Activated CD4-positive, CD25-positive, alpha-beta regulatory T cell treated with anti-CD3 and anti-CD28 coated beads, Interleukin-2, amount 50 U/mL, for 24 hours (primary cell): ENCODE results near the gene EPB41L4A.

Source experiments
- ATAC-seq, 2 donors: fragments of 150-1000 bp; cut with Tn5 transposase; one replicate each; pipeline ENCODE4 v1.10.0; 2021; ENCODE audit warnings: mild to moderate bottlenecking in 1 of 2, moderate library complexity in 1 of 2

The EPB41L4A gene

DNA sequence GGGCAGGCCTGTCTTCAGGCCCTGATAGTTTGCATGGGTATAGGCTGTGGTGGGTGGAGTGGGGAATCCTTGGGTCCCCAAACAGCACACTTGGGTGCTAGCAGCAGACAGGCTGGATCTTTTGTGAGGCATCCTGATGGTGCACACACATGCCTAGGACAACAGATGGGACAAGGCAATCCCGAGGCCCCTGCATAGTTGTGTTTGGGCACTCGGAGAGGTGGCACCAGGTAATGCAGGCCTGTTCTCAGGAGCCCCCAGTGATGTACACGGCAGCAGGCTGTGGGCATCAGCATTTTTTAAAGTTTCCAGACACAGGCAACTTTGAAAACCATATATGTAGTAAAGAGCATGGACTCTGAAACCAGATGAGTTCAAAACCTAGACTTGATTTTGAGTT is 65.4 kb downstream of the EPB41L4A start:
- no peak for ATAC-seq

DNA sequence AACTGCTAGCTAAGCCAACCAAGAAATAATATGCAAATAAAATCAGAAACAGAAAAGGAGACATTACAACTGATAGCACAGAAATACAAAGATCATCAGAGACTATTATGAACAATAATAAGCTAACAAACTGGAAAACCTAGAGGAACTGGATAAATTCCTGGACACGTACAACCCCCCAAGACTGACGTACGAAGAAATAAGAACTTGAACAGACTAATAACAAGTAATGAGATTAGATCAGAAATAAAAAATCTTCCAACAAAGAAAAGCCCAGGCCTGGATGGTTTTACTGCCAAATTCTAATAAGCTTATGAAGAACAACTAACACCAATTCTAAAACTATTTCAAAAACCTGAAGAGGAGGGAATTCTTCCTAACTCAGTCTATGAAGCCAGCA is 67.9 kb downstream of the EPB41L4A start:
- no peak for ATAC-seq

DNA sequence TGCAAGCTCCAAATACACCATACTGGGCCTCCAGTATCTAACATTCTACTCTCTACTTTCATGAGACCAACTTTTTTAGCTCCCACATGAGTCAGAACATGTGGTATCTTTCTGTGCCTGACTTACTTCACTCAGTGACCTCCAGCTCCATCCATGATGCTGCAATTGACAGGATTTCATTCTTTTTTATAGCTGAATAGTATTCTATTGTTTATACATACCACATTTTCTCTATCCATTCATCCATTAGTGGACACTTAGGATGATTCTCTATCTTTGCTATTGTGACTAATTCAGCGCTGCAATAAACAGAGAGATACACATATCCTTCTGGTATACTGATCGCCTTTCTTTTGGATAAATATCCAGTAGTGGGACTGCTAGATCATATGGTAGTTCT is 68.5 kb downstream of the EPB41L4A start:
- ATAC-seq, result no peak

DNA sequence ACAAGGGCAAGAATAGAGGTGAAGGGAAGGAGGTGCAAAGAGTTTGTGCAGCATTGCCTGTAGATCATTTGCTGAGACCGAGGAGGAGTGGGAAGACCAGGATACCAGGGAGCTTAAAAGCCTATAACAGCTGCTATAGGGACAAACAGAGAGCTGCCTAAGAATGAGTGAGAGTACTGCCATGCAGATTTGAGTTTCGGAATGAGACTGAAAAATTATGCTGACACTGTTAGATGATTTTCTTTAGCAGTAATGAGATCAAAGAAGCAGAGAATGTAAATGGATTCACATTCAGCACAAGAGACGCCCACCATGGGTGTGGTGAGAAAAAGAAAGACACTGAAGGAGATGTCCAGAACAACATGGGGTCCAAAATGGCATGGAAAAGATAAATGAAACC is 69.7 kb downstream of the EPB41L4A start:
- ATAC-seq, result no peak

DNA sequence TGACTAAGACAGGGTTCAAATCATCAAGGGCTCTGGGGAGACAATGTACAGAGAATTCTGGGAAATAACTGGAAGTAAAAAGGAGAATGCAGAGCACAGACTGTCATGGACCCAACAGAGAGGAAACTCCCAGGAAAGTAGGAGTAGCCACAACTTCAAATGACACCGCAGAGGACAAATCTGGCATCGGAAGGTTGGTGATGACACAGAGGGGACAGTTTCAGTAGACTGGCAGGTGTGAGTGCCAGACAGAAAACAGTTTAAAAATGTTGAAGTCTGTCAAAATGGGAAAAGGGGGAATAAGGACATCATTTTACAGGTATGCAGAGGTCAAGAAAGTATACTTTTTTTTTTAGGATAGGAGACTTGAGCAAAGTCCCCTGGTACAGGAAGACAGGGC is 70.2 kb downstream of the EPB41L4A start:
- no peak for ATAC-seq

DNA sequence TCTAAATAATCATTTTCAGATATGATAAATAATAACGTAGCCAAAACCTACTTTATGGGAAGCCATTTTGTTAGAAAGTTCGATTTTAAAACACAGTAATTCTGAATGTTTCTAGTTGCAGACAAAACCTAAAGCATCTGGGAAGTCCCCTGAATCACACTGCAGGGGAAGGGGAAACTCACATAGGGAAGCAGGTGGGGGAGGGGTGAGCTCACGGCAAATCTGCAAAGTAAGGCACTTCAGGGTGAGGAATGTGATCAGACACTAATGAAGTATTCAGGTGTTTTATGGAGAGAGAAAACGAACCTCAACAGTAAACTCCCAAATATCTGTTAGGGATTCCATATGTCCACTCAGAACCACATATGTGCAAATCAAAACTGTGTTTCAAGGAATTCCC is 70.7 kb downstream of the EPB41L4A start:
- no peak for ATAC-seq

DNA sequence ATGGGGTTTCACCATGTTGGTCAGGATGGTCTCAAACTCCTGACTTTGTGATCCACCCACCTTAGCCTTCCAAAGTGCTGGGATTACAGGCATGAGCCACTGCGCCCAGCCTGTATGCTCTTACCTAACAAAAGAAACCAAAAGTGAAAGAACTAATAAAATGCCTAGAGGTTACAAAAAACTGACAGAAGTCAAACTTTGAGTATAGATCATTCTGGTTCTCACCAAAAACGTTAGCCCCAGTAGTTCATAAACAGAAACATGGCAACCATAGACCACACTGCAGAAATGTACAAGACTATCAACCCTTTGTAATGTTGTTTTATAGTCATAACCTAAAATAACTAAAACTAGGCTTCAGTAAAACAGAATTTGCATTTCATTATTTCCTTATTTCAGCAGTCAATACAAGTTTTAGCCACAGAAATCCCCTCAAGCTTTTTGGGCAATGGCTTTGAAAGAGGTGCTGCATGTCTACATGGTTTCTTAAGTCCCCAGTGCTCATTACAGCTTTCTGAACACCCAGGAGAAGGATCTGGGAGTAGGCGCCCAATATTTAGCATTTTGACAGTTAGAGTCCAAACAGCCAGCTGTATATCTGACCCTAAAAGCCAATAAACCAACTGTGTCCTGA is 72.5 kb downstream of the EPB41L4A start:
- ATAC-seq, result no peak

DNA sequence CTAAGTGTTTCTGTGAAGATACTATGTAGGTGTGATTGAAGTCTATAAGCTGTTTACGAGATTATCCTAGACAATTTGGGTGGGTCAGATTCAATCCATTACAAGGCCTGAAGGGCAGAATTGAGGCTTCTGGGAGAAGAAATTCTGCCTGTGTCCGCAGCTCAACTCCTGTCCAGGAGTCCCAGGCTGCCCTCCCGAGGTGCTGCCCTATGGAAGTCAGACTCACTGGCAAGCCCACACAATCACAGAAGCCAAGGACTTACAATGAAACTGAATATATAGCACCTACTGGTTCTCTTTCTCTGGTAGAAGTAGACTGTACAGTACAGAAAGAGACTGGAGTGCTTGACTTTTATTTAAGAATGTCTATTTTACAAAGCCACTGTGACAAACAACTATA is 74.5 kb downstream of the EPB41L4A start:
- ATAC-seq, result no peak

DNA sequence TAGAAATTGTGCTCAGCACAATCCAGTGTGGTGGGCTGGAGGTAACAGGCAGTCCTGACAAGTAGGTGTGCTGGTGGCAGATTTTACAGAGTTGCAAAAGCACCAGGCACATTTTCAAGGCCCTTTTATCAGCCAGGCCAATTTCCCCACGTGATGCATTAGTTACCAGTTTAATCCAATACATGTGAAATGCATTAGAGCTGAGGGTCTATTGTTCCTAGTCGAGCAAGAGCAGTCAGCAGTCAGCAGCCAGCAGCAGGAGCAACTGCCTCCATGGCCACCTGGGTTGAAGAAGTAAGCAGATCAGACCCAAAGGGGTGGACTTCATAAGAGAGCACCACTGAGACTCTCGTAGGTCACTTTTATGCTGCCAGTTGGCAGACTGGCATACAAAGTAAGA is 76.7 kb downstream of the EPB41L4A start:
- ATAC-seq, result no peak

DNA sequence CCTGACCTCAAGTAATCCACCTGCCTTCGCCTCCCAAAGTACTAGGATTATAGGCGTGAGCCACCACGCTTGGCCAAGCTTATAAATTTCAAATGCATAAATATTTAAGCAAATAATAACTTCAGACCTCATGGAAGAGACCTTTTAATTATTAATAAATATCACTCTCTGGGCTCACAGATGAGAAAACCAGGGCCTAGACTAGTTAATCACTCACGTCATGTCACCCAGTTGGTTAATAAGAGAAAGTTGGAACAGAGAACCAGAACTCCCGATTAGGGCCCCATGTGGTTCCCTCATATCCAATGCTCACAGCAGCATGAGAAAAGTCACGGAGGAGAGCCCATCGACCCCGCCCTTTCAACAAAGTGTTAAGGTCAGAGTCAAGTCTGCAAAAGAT is 79.3 kb downstream of the EPB41L4A start:
- ATAC-seq, result no peak

DNA sequence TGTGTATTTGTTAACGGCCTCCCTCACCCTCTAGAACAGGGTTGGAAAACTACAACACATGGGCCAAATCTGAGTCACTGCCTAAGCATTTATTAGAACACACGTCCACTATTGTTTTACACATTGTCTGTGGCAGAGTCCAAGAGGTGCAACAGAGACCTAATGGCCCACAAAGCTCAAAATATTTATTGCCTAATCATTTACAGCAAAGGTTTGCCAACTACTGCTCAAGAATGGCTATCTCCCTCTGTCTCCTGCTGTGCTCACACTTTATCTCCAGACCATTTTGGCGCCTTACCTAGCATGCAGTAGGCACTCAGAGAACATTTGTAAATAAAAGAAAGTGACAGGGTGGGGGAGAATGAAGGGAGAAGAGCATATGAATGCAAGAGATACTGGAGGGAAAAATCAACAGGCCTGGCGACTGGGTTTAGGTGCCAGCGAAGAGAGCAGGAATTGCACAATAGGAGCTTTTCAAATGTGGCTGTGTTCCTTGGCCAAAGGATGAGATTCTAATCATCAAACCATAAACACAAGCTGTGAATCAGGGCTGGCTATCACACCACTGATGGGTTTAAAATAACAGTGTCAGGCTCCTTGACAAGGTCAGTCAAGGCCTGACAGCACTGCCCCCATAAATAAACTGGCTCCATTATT is 80.3 kb downstream of the EPB41L4A start:
- no peak for ATAC-seq

DNA sequence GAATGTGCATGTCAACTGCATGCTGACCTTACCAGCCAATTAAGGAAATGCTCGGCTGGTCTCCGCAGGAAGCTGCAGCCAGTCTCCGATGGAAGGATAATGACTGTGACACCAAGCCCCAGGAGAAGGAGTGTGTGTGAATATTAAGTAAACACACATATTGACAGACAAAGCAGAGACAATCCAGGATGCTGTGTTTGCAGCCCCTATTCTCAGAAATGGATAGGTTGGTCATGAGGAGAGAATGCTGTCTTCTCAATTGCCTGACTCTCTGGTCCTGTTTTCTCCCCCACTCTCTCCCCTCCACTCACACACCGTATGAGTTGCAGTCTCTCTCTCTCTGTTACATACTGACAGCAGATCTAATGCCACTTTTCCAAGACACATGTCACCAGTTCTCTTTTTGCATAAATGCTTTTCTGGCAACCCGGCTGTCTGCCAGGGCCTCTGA is 85.7 kb downstream of the EPB41L4A start:
- ATAC-seq, result no peak

DNA sequence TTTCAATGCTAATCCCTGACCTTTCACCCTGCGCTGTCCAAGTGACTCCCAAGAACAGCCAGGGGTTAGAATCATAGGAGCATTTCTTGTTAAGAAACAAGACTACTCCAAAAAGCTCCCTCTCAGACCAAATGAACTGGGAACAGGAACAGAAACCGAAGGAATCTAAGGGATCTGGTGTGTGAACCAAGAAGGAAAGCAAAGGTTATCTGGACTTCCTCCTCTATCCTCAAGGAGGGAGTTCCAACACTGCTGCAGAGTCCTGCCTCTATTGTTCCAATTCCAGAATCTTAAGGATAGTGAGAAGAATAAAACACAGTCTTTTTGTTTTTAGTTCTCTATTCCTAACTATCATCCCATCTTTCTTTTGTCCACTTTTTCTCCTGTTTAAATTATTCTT is 87.2 kb downstream of the EPB41L4A start:
- ATAC-seq, result no peak

DNA sequence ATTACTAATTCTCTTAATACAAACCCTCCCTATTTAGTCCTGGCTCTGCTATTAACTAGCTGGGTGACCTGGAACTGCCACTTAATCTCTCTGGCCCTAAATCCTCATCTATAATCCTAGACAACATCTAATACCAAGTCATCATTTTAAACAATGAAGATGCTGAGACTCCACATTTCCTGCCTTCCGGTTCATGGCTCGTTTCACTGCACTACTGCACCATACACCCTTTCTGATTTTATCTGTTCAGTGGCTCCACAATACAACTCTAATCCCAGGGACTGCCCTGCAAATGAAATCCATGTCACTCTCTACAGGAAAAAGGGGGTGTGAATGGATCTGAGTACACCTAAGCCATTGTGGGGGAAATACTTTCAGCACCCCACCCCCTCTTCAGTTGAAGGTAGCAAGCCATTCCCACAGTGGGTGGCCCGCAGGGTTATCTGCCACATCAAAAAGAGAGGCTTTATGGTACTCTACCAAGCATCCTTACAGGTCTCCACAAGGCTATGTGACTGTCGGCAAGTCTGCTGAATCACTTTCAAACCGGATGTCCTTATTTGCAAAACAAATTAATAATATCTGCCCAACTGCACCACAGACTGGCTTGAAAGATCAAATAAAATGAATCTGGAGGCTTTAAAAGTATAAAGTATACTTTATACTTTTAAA is 89.5 kb downstream of the EPB41L4A start:
- ATAC-seq, result no peak

DNA sequence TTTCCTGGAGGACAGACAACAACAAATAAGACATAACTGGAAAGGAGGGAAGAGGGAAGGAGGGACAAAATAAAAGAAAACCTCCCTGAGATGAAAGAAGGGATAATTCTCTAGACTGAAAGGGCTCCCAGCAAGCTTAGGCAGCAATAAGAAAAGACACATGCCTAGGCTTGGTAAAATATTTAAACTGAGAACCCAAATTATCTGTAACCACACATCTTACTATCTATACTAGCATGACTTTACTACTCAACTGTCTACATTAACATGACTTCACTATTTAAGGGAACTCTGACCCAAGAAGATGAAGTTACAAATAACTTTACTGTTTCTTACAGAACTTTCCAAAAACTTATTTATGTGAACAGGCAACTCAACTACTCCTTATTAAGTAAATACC is 95.9 kb downstream of the EPB41L4A start:
- ATAC-seq, result no peak

DNA sequence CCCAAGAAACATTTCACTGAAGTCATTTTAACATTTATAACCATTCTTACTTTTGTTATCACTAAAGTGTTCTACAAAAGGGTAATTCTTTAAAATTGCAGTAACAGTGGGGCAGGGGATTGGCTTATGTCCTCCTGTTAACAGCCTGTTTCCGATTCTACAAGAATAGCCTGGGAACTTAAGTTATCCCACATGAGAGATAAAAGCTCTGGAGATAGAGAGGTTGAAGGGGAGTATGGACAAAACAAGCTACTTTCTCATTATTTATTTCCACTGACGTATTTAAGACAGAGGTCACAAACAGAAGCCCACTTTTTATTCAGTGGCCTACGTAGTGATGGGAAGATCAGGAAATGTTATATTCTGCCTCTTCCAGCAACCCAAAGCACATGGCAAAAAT is 98.7 kb downstream of the EPB41L4A start:
- ATAC-seq, result no peak

DNA sequence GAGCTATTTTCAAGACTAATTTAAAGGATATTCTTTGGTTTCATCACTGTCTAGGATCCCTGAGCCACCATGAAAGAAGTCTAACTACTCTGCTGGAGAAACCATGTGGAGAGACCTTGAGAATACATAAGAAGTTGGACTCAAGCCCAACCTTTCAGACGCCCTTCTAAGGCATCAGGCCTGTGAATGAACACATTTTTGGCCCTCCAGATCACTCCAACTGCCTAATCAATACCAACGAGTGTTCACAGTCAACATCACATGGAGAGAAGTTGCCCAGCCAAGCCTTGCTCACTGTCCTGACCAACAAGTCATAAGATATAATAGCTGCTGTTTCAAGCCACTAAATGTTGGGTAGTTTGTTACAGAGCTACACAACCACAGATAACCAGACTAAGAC is 100.7 kb downstream of the EPB41L4A start:
- ATAC-seq, result no peak

DNA sequence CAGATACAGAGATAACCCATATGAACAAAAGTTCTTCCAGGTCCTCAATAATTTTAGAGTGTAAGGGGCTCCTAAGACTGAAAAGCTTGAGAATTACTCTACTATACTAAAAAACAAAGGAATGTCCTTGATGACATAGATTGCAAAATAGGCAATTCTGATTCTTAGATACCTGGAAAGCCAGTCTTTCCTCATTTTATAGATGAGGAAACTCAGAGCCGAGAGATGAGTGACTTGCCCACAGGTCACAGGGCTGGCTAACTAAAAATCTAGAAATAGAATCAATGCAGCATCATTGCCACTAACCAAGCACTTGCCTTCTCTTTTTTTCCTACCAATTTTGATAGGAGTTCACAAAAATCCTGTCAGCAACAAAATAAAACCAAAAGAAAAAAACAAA is 101.2 kb downstream of the EPB41L4A start:
- no peak for ATAC-seq

DNA sequence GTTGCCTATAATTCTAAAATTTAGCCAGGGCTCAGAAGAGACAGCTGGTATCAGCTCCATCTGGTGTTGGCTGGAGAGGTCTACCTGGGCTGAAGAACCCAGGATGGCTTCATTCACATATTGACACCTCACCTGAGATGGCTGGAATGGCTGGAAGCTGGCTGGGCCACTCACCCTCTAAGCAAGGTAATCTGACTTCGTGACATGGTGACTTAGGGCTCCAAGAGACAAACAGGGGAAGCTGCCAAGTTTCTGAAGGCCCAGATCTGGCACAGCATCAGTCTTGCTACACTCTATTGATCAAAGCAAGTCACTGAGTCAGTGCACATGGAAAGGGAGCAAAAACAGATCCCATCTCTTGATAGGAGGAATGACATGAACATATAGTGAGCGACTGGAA is 102.3 kb downstream of the EPB41L4A start:
- ATAC-seq, result no peak

DNA sequence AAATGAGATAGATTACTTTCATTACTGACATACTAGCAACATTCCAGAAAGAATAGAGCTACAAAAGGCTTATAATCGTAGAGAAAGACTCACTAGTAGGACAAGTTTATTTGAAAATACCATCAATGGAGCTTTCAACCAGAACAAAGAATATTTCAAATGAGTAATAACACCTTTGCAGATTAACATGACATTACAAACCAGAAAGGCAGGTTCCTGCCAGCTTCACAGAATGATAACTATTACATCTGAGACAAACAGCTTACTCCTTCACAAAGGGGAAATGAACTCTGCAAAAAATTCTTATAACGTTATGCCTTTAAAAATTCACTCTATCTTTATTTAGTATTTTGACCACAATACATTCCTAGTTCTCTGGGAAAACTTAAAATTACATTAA is 103.1 kb downstream of the EPB41L4A start:
- no peak for ATAC-seq

DNA sequence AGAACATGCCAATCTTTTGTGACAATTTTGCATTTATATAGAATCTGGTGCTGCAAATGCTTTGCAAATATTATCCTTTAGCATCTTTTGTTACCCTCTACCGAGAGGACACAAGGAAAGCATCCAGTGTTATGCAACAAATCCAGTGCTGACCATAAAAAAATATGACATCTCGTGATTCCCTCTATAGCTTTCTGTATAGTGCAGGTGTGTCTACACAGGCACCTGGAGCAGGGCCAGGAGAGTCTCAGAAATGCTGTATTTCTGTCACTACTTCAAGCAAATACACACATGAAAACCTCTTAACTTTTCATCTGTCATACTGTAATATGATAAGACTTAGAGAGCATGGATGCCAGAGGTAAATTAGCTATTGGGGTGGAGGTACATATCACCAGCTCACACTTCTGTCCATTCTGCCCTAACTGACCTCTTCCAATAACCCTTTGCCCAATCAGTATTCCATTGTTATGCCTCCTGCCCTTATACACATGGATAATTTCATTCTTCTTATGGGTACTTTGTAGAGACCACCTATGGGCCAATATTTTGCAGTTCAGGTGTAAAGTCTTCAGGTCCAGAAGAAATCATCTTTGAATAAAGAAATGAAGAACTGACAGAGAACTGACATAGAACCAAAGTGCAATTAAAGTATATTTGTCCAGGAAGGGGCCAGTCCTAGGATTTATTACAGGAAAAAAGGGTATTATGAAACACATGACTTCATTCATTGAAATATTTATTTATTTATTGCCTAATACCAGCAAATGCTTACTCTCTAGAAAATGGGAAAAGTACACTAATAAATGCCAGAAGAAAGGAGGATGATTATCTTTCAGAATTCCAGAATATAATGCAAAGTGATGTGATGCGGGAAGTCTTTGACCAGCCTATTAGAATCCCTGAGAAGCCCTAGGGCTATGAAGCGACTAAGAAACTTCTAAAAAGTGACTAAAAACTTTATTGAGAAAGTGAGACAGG is 106.5 kb downstream of the EPB41L4A start:
- ATAC-seq, result no peak

DNA sequence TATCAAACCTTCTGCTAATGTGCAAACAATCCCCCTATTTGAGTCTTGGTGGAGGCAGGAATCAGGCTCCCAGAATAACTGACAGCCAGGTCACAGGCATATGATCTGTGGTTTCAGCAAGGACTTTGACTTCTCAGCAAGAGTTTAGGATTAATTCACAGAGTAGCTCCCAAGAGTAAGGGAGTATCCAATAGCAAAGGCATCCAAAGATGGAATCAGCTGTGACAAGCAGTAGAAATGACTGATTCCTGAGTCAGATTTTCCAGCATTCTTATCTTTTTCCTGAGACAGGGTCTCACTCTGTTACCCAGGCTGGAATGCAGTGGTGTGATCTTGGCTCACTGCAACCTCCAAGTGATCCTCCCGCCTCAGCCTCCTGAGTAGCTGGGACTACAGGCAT is 108.3 kb downstream of the EPB41L4A start:
- ATAC-seq, result no peak

DNA sequence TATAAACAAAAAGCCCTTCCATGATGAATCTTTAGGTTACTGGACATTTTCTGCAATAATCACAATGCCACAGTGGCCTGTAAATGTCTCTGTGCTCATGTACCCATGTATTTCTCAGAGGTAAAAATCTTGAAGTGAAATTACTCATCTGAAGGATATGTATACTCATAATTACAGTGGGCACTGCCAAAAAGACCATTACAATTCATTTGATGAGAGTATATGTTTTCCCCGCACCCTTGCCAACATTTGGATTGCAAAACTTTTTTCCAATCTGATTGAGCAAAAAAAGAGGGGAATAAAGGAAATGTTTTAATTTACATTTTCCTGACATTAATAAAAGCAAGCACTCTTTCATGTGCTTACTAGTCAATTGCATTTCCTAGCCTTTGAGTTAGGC is 110.5 kb downstream of the EPB41L4A start:
- ATAC-seq, result no peak
